HepG2 (cell line): Measurements from ENCODE around the gene SH3GLB2. TPM values are rescaled to one million over a fixed set of nuclear protein-coding genes. Genes with fewer than 3 reads are reported as not detected.
A peak's percentile ranks its signal among the peaks of the same experiment; 100 is the strongest.

Experiments used
- AKAP8 ChIP-seq: sonication (generic); formaldehyde crosslinking; IDR thresholded peaks from 2 replicates; pipeline ENCODE4 v1.5.1; 2020; ENCODE audit warnings: mild to moderate bottlenecking, missing genetic modification reagents
- ETV6 ChIP-seq: sonication (generic); formaldehyde crosslinking; conservative IDR thresholded peaks from 2 replicates; pipeline ENCODE4 v1.4.0; 2020; ENCODE audit warnings: missing genetic modification reagents
- HNRNPH1 ChIP-seq: fragments of 200-400 bp; formaldehyde crosslinking; optimal IDR thresholded peaks from 2 replicates; pipeline ENCODE3; 2017; ENCODE audit warnings: mild to moderate bottlenecking, low read depth, low read length
- KAT2B ChIP-seq: fragments of 150-350 bp; IDR thresholded peaks from 2 replicates; pipeline ENCODE4 v1.6.1; 2014; ENCODE audit warnings: low read depth, low read length, borderline replicate concordance
- KDM4B ChIP-seq: sonication (generic); formaldehyde crosslinking; IDR thresholded peaks from 2 replicates; pipeline ENCODE4 v1.4.0; 2020; ENCODE audit warnings: missing genetic modification reagents
- MIER3 ChIP-seq: IDR thresholded peaks from 2 replicates; pipeline ENCODE4 v1.6.1; 2016; ENCODE audit warnings: missing compliant biosample characterization, borderline replicate concordance
- RAD51 ChIP-seq: fragments of 450-650 bp; IDR thresholded peaks from 2 replicates; pipeline ENCODE4 v1.6.1; 2016; ENCODE audit warnings: borderline replicate concordance
- TMF1 ChIP-seq: sonication (generic); formaldehyde crosslinking; IDR thresholded peaks from 2 replicates; pipeline ENCODE4 v1.8.1; 2022; ENCODE audit warnings: low read depth, missing genetic modification reagents
- ZNF17 ChIP-seq: sonication (generic); formaldehyde crosslinking; IDR thresholded peaks from 2 replicates; pipeline ENCODE4 v1.5.0; 2020; ENCODE audit warnings: mild to moderate bottlenecking, missing genetic modification reagents
- ZNF24 ChIP-seq: fragments of 450-650 bp; IDR thresholded peaks from 2 replicates; pipeline ENCODE4 v1.6.1; 2017; ENCODE audit warnings: antibody characterized with exemption, mild to moderate bottlenecking
- ZNF670 ChIP-seq: sonication (generic); formaldehyde crosslinking; IDR thresholded peaks from 2 replicates; pipeline ENCODE4 v1.8.0; 2022; ENCODE audit warnings: mild to moderate bottlenecking, missing genetic modification reagents, borderline replicate concordance
- ZNF709 ChIP-seq: sonication (generic); formaldehyde crosslinking; IDR thresholded peaks from 2 replicates; pipeline ENCODE4 v1.5.0; 2020; ENCODE audit warnings: mild to moderate bottlenecking, missing genetic modification reagents
- ZNF75D ChIP-seq: sonication (generic); formaldehyde crosslinking; IDR thresholded peaks from 2 replicates; pipeline ENCODE4 v1.8.1; 2023; ENCODE audit warnings: missing genetic modification reagents, mild to moderate bottlenecking, borderline replicate concordance
- ZNF878 ChIP-seq: sonication (generic); formaldehyde crosslinking; IDR thresholded peaks from 2 replicates; pipeline ENCODE4 v1.8.1; 2023; ENCODE audit warnings: mild to moderate bottlenecking, missing genetic modification reagents, moderate library complexity
- ZSCAN12 ChIP-seq: sonication (generic); formaldehyde crosslinking; IDR thresholded peaks from 2 replicates; pipeline ENCODE4 v1.9.0; 2021; ENCODE audit warnings: mild to moderate bottlenecking, missing genetic modification reagents
- ZSCAN20 ChIP-seq: sonication (generic); formaldehyde crosslinking; IDR thresholded peaks from 2 replicates; pipeline ENCODE4 v1.4.0; 2020; ENCODE audit warnings: missing genetic modification reagents, mild to moderate bottlenecking, borderline replicate concordance
- polyA plus RNA-seq, 8 experiments: library from polyadenylated mRNA; depleted of rRNA in 3 of 8; stranded (reverse) in 7 of 8; unstranded in 1 of 8; fragments of >200 nt; fragmentation: Illumina TruSeq in 4 of 8; extraction: Trizol in 4 of 8; gene quantifications; 2 replicates each; pipeline versions ENCODE4 v1.2.1 to v1.2.3, GENCODE V29; 2011 to 2016; ENCODE audit warnings: low read depth in 4 of 8, missing spikeins in 1 of 8, mixed read lengths in 1 of 8; ENCODE audit not compliant: insufficient read depth in 1 of 8
- total RNA-seq, 5 experiments: library from RNA; depleted of rRNA; stranded (reverse); fragments of >200 nt; fragmentation: Illumina TruSeq; extraction: Trizol; gene quantifications; 2 replicates each; pipeline ENCODE4 v1.2.3, GENCODE V29; 2016; ENCODE audit warnings: low read depth in 1 of 5
- TF ChIP-seq, protein P1 (sequence below): IDR thresholded peaks from 2 replicates; pipeline ENCODE4 v1.6.1; 2016; ENCODE audit warnings: low read depth, missing genetic modification reagents, missing compliant biosample characterization
- TF ChIP-seq, protein P2 (sequence below): IDR thresholded peaks from 2 replicates; pipeline ENCODE4 v1.6.1; 2018; ENCODE audit warnings: missing genetic modification reagents
- TF ChIP-seq, protein P3 (sequence below): sonication (generic); formaldehyde crosslinking; IDR thresholded peaks from 2 replicates; pipeline ENCODE4 v1.5.0; 2020; ENCODE audit warnings: mild to moderate bottlenecking, missing genetic modification reagents
- TF ChIP-seq, protein P4 (sequence below): sonication (generic); formaldehyde crosslinking; IDR thresholded peaks from 2 replicates; pipeline ENCODE4 v1.5.0; 2020; ENCODE audit warnings: mild to moderate bottlenecking, missing genetic modification reagents, moderate library complexity

Gene SH3GLB2
- total and polyA plus RNA-seq, 2 of the 13 experiments (the other 11 are each of a cell fraction or from before 2014, with no cell fraction given) = 24.0 to 40.6 TPM

DNA sequence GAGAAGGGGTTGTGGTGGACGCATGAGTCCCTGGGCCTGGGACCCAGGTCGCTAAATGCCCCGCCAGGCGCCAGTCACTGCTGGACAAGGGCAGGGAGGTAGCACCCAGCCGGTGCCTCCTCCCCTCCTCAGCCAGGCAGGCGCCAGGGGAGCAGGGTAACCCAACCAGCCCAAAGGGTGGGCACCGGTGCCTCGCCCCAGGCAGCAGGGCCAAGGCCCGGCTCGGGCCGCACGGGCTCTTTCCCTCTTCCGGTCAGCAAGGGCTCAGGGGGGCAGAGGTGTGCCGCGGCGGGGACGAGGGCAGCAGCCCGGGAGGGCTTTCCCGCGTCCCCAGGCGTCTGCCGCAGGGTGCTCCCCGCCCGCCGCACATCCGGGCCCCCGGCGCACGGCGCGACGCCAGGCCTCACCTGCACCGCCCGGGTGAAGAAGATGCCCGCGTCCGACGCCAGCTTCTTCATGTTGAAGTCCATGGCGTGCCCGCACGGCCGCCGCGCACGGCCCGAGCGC, 393 bp downstream of the SH3GLB2 start (continued):
- TF ChIP-seq, protein P1, sequence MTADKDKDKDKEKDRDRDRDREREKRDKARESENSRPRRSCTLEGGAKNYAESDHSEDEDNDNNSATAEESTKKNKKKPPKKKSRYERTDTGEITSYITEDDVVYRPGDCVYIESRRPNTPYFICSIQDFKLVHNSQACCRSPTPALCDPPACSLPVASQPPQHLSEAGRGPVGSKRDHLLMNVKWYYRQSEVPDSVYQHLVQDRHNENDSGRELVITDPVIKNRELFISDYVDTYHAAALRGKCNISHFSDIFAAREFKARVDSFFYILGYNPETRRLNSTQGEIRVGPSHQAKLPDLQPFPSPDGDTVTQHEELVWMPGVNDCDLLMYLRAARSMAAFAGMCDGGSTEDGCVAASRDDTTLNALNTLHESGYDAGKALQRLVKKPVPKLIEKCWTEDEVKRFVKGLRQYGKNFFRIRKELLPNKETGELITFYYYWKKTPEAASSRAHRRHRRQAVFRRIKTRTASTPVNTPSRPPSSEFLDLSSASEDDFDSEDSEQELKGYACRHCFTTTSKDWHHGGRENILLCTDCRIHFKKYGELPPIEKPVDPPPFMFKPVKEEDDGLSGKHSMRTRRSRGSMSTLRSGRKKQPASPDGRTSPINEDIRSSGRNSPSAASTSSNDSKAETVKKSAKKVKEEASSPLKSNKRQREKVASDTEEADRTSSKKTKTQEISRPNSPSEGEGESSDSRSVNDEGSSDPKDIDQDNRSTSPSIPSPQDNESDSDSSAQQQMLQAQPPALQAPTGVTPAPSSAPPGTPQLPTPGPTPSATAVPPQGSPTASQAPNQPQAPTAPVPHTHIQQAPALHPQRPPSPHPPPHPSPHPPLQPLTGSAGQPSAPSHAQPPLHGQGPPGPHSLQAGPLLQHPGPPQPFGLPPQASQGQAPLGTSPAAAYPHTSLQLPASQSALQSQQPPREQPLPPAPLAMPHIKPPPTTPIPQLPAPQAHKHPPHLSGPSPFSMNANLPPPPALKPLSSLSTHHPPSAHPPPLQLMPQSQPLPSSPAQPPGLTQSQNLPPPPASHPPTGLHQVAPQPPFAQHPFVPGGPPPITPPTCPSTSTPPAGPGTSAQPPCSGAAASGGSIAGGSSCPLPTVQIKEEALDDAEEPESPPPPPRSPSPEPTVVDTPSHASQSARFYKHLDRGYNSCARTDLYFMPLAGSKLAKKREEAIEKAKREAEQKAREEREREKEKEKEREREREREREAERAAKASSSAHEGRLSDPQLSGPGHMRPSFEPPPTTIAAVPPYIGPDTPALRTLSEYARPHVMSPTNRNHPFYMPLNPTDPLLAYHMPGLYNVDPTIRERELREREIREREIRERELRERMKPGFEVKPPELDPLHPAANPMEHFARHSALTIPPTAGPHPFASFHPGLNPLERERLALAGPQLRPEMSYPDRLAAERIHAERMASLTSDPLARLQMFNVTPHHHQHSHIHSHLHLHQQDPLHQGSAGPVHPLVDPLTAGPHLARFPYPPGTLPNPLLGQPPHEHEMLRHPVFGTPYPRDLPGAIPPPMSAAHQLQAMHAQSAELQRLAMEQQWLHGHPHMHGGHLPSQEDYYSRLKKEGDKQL = no peak
- no peak for TF ChIP-seq ZNF17 (CRISPR knock-in tag)
- TF ChIP-seq TMF1 (CRISPR knock-in tag) = peak; percentile 71; the same call in 1 of the 2 replicates
- TF ChIP-seq ZNF75D (CRISPR knock-in tag) = no peak
- TF ChIP-seq ETV6 (CRISPR knock-in tag) = no peak
- TF ChIP-seq, protein P2, sequence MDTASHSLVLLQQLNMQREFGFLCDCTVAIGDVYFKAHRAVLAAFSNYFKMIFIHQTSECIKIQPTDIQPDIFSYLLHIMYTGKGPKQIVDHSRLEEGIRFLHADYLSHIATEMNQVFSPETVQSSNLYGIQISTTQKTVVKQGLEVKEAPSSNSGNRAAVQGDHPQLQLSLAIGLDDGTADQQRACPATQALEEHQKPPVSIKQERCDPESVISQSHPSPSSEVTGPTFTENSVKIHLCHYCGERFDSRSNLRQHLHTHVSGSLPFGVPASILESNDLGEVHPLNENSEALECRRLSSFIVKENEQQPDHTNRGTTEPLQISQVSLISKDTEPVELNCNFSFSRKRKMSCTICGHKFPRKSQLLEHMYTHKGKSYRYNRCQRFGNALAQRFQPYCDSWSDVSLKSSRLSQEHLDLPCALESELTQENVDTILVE (CRISPR knock-in tag) = no peak
- no peak for TF ChIP-seq KDM4B
- TF ChIP-seq HNRNPH1 = no peak
- no peak for TF ChIP-seq ZNF24
- TF ChIP-seq, protein P3, sequence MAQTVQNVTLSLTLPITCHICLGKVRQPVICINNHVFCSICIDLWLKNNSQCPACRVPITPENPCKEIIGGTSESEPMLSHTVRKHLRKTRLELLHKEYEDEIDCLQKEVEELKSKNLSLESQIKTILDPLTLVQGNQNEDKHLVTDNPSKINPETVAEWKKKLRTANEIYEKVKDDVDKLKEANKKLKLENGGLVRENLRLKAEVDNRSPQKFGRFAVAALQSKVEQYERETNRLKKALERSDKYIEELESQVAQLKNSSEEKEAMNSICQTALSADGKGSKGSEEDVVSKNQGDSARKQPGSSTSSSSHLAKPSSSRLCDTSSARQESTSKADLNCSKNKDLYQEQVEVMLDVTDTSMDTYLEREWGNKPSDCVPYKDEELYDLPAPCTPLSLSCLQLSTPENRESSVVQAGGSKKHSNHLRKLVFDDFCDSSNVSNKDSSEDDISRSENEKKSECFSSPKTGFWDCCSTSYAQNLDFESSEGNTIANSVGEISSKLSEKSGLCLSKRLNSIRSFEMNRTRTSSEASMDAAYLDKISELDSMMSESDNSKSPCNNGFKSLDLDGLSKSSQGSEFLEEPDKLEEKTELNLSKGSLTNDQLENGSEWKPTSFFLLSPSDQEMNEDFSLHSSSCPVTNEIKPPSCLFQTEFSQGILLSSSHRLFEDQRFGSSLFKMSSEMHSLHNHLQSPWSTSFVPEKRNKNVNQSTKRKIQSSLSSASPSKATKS = no peak
- TF ChIP-seq ZNF709 = 0 out of 2 replicates have a peak, but pooled peaks have one; percentile 38
- TF ChIP-seq ZNF670 (CRISPR knock-in tag) = no peak
- no peak for TF ChIP-seq ZSCAN20 (CRISPR knock-in tag)
- no peak for TF ChIP-seq KAT2B
- TF ChIP-seq ZNF878 (CRISPR knock-in tag) = no peak
- TF ChIP-seq MIER3 (CRISPR knock-in tag) = no peak
- TF ChIP-seq ZSCAN12 (CRISPR knock-in tag) = no peak
- no peak for TF ChIP-seq AKAP8 (CRISPR knock-in tag)
- TF ChIP-seq RAD51 = no peak
- TF ChIP-seq, protein P4, sequence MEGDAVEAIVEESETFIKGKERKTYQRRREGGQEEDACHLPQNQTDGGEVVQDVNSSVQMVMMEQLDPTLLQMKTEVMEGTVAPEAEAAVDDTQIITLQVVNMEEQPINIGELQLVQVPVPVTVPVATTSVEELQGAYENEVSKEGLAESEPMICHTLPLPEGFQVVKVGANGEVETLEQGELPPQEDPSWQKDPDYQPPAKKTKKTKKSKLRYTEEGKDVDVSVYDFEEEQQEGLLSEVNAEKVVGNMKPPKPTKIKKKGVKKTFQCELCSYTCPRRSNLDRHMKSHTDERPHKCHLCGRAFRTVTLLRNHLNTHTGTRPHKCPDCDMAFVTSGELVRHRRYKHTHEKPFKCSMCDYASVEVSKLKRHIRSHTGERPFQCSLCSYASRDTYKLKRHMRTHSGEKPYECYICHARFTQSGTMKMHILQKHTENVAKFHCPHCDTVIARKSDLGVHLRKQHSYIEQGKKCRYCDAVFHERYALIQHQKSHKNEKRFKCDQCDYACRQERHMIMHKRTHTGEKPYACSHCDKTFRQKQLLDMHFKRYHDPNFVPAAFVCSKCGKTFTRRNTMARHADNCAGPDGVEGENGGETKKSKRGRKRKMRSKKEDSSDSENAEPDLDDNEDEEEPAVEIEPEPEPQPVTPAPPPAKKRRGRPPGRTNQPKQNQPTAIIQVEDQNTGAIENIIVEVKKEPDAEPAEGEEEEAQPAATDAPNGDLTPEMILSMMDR (CRISPR knock-in tag) = 0 out of 2 replicates have a peak, but pooled peaks have one; percentile 21
